PC-9 (cell line): Measurements from ENCODE around the gene SAMD5. TPM values are rescaled to one million over a fixed set of nuclear protein-coding genes. Genes with fewer than 3 reads are reported as not detected.
A peak's percentile ranks its signal among the peaks of the same experiment; 100 is the strongest.

ENCODE experiments used
- Bru-seq: library from RNA; stranded (reverse); fragments of 400-500 nt; gene quantifications from one replicate; lab custom pipeline; 2021; lab: Mats Ljungman, UMichigan
- BruChase-seq, 2 experiments: library from RNA; stranded (reverse); fragments of 400-500 nt; gene quantifications; one replicate each; lab custom pipeline; 2021; lab: Mats Ljungman, UMichigan
- BruUV-seq: library from RNA; stranded (reverse); fragments of 400-500 nt; replicated peaks from 2 replicates; lab custom pipeline; 2021; lab: Mats Ljungman, UMichigan
- CTCF ChIA-PET: fragments of 300-600 bp; sonication (Branson Sonifier 250); formaldehyde crosslinking; loops from one replicate; lab custom pipeline; 2022; ENCODE audit warnings: antibody characterized with exemption; lab: Charles Lee
- POLR2A ChIA-PET: fragments of 300-600 bp; sonication (Branson Sonifier 250); formaldehyde crosslinking; loops from one replicate; lab custom pipeline; 2022; ENCODE audit warnings: antibody characterized with exemption; ENCODE audit not compliant: unreplicated experiment; lab: Charles Lee
- DNase-seq, 2 experiments: peaks; one replicate each; pipeline versions ENCODE4 v3.0.0 to v3.0.0-alpha.2; 2015 to 2022; ENCODE audit warnings: mixed read lengths in 1 of 2
- H2AFZ ChIP-seq: fragments of 200-600 bp; sonication (generic); 2 replicates; pipeline ENCODE4 v1.8.1; 2017; ENCODE audit warnings: antibody characterized with exemption
- H3F3A ChIP-seq: fragments of 200-600 bp; sonication (generic); 2 replicates; pipeline ENCODE4 v1.8.1; 2017; ENCODE audit warnings: antibody characterized with exemption, mild to moderate bottlenecking, low read depth; ENCODE audit not compliant: insufficient read depth
- H3K27ac ChIP-seq: fragments of 200-600 bp; sonication (generic); 2 replicates; pipeline ENCODE4 v1.6.1; 2016; ENCODE audit warnings: mixed run types
- H3K27me3 ChIP-seq: fragments of 200-600 bp; sonication (generic); 2 replicates; pipeline ENCODE4 v1.6.1; 2016; ENCODE audit warnings: low read depth, mixed run types; ENCODE audit not compliant: insufficient read depth
- H3K36me3 ChIP-seq: fragments of 200-600 bp; sonication (generic); 2 replicates; pipeline ENCODE4 v1.6.1; 2016; ENCODE audit warnings: low read depth, mixed run types
- H3K4me1 ChIP-seq: fragments of 200-600 bp; sonication (generic); replicated peaks from 2 replicates; pipeline ENCODE4 v1.6.1; 2016; ENCODE audit warnings: mixed run types; ENCODE audit not compliant: insufficient read depth
- H3K4me2 ChIP-seq: fragments of 200-600 bp; sonication (generic); 2 replicates; pipeline ENCODE4 v1.6.1; 2017; ENCODE audit warnings: mixed run types
- H3K4me3 ChIP-seq: fragments of 200-600 bp; sonication (generic); 2 replicates; pipeline ENCODE4 v1.6.1; 2016; ENCODE audit warnings: mixed run types
- H3K79me2 ChIP-seq: fragments of 200-600 bp; sonication (generic); 2 replicates; pipeline ENCODE4 v1.6.1; 2017; ENCODE audit warnings: low read depth, mixed run types
- H3K9me2 ChIP-seq: fragments of 200-600 bp; sonication (generic); 2 replicates; pipeline ENCODE4 v1.8.1; 2017; ENCODE audit warnings: mild to moderate bottlenecking; ENCODE audit not compliant: insufficient read depth
- H3K9me3 ChIP-seq: fragments of 200-600 bp; sonication (generic); 2 replicates; pipeline ENCODE4 v1.8.1; 2016; ENCODE audit warnings: low read depth; ENCODE audit not compliant: insufficient read depth
- H4K20me1 ChIP-seq: fragments of 200-600 bp; sonication (generic); 2 replicates; pipeline ENCODE4 v1.8.1; 2017; ENCODE audit not compliant: insufficient read depth
- EZH2 ChIP-seq: fragments of 200-600 bp; sonication (generic); IDR thresholded peaks from 2 replicates; pipeline ENCODE4 v1.8.0; 2017; ENCODE audit warnings: antibody characterized with exemption, low read depth
- intact Hi-C: fragments of 100-400 bp; cut with micrococcal nuclease; formaldehyde crosslinking; loops from one replicate; pipeline ENCODE4 v1.10.0; 2022; ENCODE audit not compliant: unreplicated experiment
- long read RNA-seq: library from polyadenylated mRNA; stranded (forward); transcript quantifications from one replicate; pipeline ENCODE4 v2.0.0, GENCODE V29; 2022
- total RNA-seq: library from RNA; stranded (reverse); gene quantifications from 2 replicates; pipeline ENCODE4 v1.2.3, GENCODE V29; 2021
- TF ChIP-seq, protein P1 (sequence below): fragments of 200-600 bp; sonication (generic); conservative IDR thresholded peaks from 2 replicates; pipeline ENCODE4 v1.6.1; 2017; ENCODE audit warnings: mixed run types, antibody characterized with exemption, mild to moderate bottlenecking, moderate library complexity

Gene SAMD5
- 1.2 and 2.0 TPM in 2 replicates for total RNA-seq
- Bru-seq, nascent RNA = percentile 38 among the genes with signal in this experiment
- BruChase-seq, experiment 1, labeled RNA remaining after a 2-hour chase = percentile 38 among the genes with signal in this experiment
- percentile 43 among the genes with signal in this experiment for BruChase-seq, experiment 2, labeled RNA remaining after a 6-hour chase
- long read RNA-seq = 0 reads

DNA sequence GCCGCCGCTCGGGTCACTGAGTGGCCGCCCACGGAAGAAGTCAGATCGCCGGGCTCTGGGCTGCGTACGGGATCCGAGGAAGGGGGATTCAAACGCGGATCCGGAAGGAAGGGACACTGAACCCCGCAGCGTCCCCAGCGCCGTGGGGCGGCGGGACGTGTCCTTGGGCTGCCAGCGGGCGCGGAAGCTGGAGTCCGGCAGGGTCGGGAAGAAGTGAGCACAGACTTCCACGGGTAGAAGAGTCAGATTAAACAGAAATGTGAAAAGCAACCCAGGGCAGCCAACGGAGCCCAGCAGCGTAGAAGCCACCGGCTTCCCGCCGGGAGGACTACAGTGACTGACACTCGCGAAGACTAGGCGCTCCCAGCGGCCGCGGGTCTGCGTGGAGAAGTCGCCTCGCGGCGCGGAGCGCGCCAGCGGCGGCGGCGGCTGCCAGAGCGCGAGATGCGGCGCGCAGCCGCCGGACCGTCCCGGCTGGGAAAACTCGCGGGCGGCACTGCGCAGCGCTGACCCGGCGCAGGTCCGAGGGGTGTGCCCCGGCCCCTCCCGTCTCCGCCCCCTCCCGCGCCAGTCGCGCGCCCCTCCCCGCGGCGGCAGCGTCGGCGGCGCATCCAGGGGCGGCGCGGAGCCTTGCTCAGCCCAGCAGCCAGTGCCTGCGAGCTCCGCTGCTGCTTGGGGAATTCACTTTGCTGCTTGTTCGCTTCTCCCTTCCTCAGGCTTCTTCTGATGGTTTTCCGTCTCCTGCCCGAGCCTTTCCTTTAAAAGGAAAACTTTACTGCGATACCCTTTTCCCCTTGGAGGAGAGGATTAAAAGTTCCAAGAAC is at the start of gene SAMD5:
TSS of gene SAMD5 (plus strand) at position 649 of the 824 bp plus-strand sequence. CDS start 239 bp downstream, outside the sequence.
- peak in 1 of 2 experiments; percentile 70 for DNase-seq

DNA sequence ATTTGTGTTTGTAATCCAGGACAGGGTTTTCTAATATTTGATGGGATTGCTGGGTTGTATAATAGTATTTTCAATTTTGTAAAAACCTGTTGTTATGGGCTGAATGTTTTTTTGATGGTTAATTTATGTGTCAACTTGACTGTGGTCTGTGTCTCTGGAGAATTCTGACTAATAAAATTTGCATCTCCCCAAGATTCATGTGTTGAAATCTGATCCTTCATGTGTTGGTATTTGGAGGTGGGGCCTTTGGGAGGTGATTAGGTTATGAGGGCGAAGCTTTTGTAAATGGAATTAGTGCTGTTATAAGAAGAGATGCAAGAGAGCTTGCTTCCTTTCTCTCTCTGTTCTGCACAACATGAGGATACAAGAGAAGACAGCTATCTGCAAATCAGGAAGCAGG is 48.7 kb upstream of the SAMD5 start:
- no peaks in the 10 kb centered on the region for H3K79me2 ChIP-seq

More for the DNA sequence above, at the start of gene SAMD5:
- TF ChIP-seq, protein P1, sequence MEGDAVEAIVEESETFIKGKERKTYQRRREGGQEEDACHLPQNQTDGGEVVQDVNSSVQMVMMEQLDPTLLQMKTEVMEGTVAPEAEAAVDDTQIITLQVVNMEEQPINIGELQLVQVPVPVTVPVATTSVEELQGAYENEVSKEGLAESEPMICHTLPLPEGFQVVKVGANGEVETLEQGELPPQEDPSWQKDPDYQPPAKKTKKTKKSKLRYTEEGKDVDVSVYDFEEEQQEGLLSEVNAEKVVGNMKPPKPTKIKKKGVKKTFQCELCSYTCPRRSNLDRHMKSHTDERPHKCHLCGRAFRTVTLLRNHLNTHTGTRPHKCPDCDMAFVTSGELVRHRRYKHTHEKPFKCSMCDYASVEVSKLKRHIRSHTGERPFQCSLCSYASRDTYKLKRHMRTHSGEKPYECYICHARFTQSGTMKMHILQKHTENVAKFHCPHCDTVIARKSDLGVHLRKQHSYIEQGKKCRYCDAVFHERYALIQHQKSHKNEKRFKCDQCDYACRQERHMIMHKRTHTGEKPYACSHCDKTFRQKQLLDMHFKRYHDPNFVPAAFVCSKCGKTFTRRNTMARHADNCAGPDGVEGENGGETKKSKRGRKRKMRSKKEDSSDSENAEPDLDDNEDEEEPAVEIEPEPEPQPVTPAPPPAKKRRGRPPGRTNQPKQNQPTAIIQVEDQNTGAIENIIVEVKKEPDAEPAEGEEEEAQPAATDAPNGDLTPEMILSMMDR = no peak
- no peak for TF ChIP-seq EZH2
- no peaks in the 10 kb centered on the region for H4K20me1 ChIP-seq
- peak within 1 kb of the TSS; percentile 87 for H3K4me3 ChIP-seq
- H3K79me2 ChIP-seq = no peaks in the 10 kb centered on the region
- H3F3A ChIP-seq = no peaks in the 10 kb centered on the region
- ChIA-PET CTCF (interaction anchor here (0.9 kb wide), 1 partner anchor 672 kb away, joined by 3 read pairs; no protein-coding TSS in a partner anchor), POLR2A (interaction anchor here (0.6 kb wide), 1 partner anchor 671 kb away, joined by 8 read pairs; no protein-coding TSS in a partner anchor)
- H3K4me1 ChIP-seq = peaks cover 6% of the 10 kb centered on the region; the same call in 1 of the 2 replicates
- H2AFZ ChIP-seq = peak within 1 kb of the TSS; percentile 96
- H3K36me3 ChIP-seq = no peaks in the 10 kb centered on the region
- no peaks in the 10 kb centered on the region for H3K27me3 ChIP-seq
- no peaks in the 10 kb centered on the region for H3K9me2 ChIP-seq
- intact Hi-C loops = loop anchor here (5.0 kb wide), 3 partner anchors 659 to 799 kb away; no protein-coding TSS in a partner anchor
- H3K27ac ChIP-seq = no peak within 1 kb of the TSS
- no peaks in the 10 kb centered on the region for H3K9me3 ChIP-seq
- H3K4me2 ChIP-seq = peak within 1 kb of the TSS; percentile 96
- BruUV-seq = no TSS peak

DNA sequence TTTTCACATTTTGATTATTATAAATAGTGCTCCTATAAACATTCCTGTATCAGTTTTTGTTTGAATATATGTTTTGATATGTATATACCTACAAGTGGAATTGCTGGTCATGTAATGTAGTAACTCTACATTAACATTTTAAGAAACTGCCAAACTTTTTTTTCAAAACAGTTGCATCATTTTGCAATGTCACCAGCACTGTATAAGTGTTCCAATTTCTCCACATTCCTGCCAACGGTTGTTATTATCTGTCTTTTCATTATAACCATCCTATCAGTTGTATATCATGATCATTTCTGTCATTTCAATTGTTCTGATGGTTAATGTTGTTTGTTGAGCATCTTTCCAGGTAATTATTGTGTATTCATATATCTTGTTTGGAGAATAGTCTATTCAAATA is 44.8 kb upstream of the SAMD5 start:
- Histone ChIP-seq H3K79me2 (no peaks in the 10 kb centered on the region), H3K4me3 (no peak overlapping the region), H3K9me2 (no peaks in the 10 kb centered on the region), H2AFZ (no peak overlapping the region), H3K27me3 (no peaks in the 10 kb centered on the region), H4K20me1 (no peaks in the 10 kb centered on the region), H3K4me2 (no peak overlapping the region), H3K4me1 (no peaks in the 10 kb centered on the region), H3K36me3 (no peaks in the 10 kb centered on the region), H3K27ac (no peak overlapping the region), H3F3A (no peaks in the 10 kb centered on the region), H3K9me3 (no peaks in the 10 kb centered on the region)
- no peak for DNase-seq
- POLR2A ChIA-PET = no interaction called here
- no TSS peak for BruUV-seq
- CTCF ChIA-PET = no interaction called here
- TF ChIP-seq EZH2 = no peak
- TF ChIP-seq, protein P1 = no peak
- intact Hi-C loops = no loop called here

More for the DNA sequence above, 48.7 kb upstream of the SAMD5 start:
- no peak overlapping the region for H3K4me2 ChIP-seq
- ChIA-PET POLR2A (no interaction called here), CTCF (no interaction called here)
- no peaks in the 10 kb centered on the region for H3K27me3 ChIP-seq
- no peak overlapping the region for H3K4me3 ChIP-seq
- intact Hi-C loops = no loop called here
- H3K27ac ChIP-seq = no peak overlapping the region
- DNase-seq = no peak
- no peaks in the 10 kb centered on the region for H3F3A ChIP-seq
- H3K36me3 ChIP-seq = no peaks in the 10 kb centered on the region
- H3K4me1 ChIP-seq = no peaks in the 10 kb centered on the region
- no peaks in the 10 kb centered on the region for H3K9me2 ChIP-seq
- TF ChIP-seq EZH2 = no peak
- TF ChIP-seq, protein P1 = no peak
- H3K9me3 ChIP-seq = no peaks in the 10 kb centered on the region
- H4K20me1 ChIP-seq = no peaks in the 10 kb centered on the region
- no TSS peak for BruUV-seq
- no peak overlapping the region for H2AFZ ChIP-seq
